Measurements from ENCODE around the gene LEPROT.
"Not testable (repeated sequence)": the region's sequence is repeated elsewhere in the genome, so short reads cannot be mapped to it uniquely, and the experiment has no call there.

The LEPROT gene

GRCh38 chr1:65440915-65441314 is 20.4 kb downstream of the LEPROT start:
- DNase-seq = no peak

- no peak for DNase-seq
Measured at GRCh38 chr1:65441464-65441863, 21.0 kb downstream of the LEPROT start.

GRCh38 chr1:65442442-65442841 is 22.0 kb downstream of the LEPROT start:
- no peak for DNase-seq

- no peak for DNase-seq
Measured at GRCh38 chr1:65443647-65444046, 23.2 kb downstream of the LEPROT start.

GRCh38 chr1:65444128-65444640 is 23.7 kb downstream of the LEPROT start:
- DNase-seq = no peak

GRCh38 chr1:65445837-65446236 is 25.4 kb downstream of the LEPROT start:
- DNase-seq = no peak

GRCh38 chr1:65449214-65449823 is 28.9 kb downstream of the LEPROT start:
- DNase-seq = no peak

GRCh38 chr1:65455678-65456077 is 35.2 kb downstream of the LEPROT start:
- not testable (repeated sequence) for DNase-seq

- DNase-seq = no peak
Measured at GRCh38 chr1:65456481-65456880, 36.0 kb downstream of the LEPROT start.

GRCh38 chr1:65457868-65458267 is 37.4 kb downstream of the LEPROT start:
- DNase-seq = no peak

- no peak for DNase-seq
Measured at GRCh38 chr1:65458730-65459396, 38.4 kb downstream of the LEPROT start.

- no peak for DNase-seq
Measured at GRCh38 chr1:65459397-65459768, 38.9 kb downstream of the LEPROT start.

GRCh38 chr1:65465837-65466236 is 45.4 kb downstream of the LEPROT start:
- DNase-seq = not testable (repeated sequence)

GRCh38 chr1:65467536-65467935 is 47.1 kb downstream of the LEPROT start:
- DNase-seq = peak; percentile 87

GRCh38 chr1:65469126-65469888 is 48.8 kb downstream of the LEPROT start:
- no peak for DNase-seq

- no peak for DNase-seq
Measured at GRCh38 chr1:65469889-65470340, 49.4 kb downstream of the LEPROT start.

GRCh38 chr1:65470766-65471165 is 50.3 kb downstream of the LEPROT start:
- no peak for DNase-seq

GRCh38 chr1:65471213-65471833 is 50.9 kb downstream of the LEPROT start:
- DNase-seq = no peak

GRCh38 chr1:65471861-65472332 is 51.4 kb downstream of the LEPROT start:
- DNase-seq = no peak

GRCh38 chr1:65476327-65476726 is 55.9 kb downstream of the LEPROT start:
- DNase-seq = no peak

GRCh38 chr1:65477414-65478378 is 57.2 kb downstream of the LEPROT start:
- no peak for DNase-seq
